ENCODE measurements around the gene MLLT6.

Gene MLLT6

GRCh38 chr17:38690386-38690785 is 14.7 kb upstream of the MLLT6 start:
- TF ChIP-seq SUZ12 (IDR thresholded peaks at IDR 0.05) (no peak), BHLHE40 (IDR thresholded peaks at IDR 0.05; ENCODE audit: borderline replicate concordance) (no peak), HDGF (IDR thresholded peaks at IDR 0.05; ENCODE audit: borderline replicate concordance) (no peak), CTBP1 (IDR thresholded peaks at IDR 0.05; ENCODE audit: borderline replicate concordance) (no peak), TARDBP (IDR thresholded peaks at IDR 0.05) (no peak), FOXA1 (IDR thresholded peaks at IDR 0.05) (no peak), SP1 (IDR thresholded peaks at IDR 0.05) (no peak), FOXM1 (IDR thresholded peaks at IDR 0.05; ENCODE audit: borderline replicate concordance) (no peak), ELF4 (IDR thresholded peaks at IDR 0.05) (no peak), L3MBTL2 (conservative IDR thresholded peaks at IDR 0.05) (no peak), LEF1 (IDR thresholded peaks at IDR 0.05; ENCODE audit: borderline replicate concordance) (no peak), PKNOX1 (IDR thresholded peaks at IDR 0.05) (no peak), ARNT (IDR thresholded peaks at IDR 0.05) (no peak), ZNF384 (IDR thresholded peaks at IDR 0.05) (no peak), FOXK2 (IDR thresholded peaks at IDR 0.05) (no peak), NFRKB (IDR thresholded peaks at IDR 0.05) (no peak)
- CTCF ChIA-PET: interaction anchor here (0.7 kb wide), 1 partner anchor 10 kb away, joined by 7 read pairs; no protein-coding TSS in a partner anchor
- DNase-seq (ENCODE audit: extremely low spot score): no peak
- POLR2A ChIA-PET: interaction anchor here (0.6 to 2.0 kb wide), 5 partner anchors 10 to 163 kb away, joined by 3 to 8 read pairs (median 4); partner anchors contain the start of genes MLLT6 and RPL23

- TF ChIP-seq BHLHE40 (IDR thresholded peaks at IDR 0.05; ENCODE audit: borderline replicate concordance): no peak
- TF ChIP-seq ZNF384 (IDR thresholded peaks at IDR 0.05): no peak
- TF ChIP-seq NFRKB (IDR thresholded peaks at IDR 0.05): no peak
- no peak for TF ChIP-seq L3MBTL2 (conservative IDR thresholded peaks at IDR 0.05)
- TF ChIP-seq FOXK2 (IDR thresholded peaks at IDR 0.05): no peak
- TF ChIP-seq FOXA1 (IDR thresholded peaks at IDR 0.05): no peak
- TF ChIP-seq ARNT (IDR thresholded peaks at IDR 0.05): no peak
- TF ChIP-seq CTBP1 (IDR thresholded peaks at IDR 0.05; ENCODE audit: borderline replicate concordance): no peak
- TF ChIP-seq TARDBP (IDR thresholded peaks at IDR 0.05): no peak
- no peak for TF ChIP-seq SP1 (IDR thresholded peaks at IDR 0.05)
- TF ChIP-seq ELF4 (IDR thresholded peaks at IDR 0.05): no peak
- TF ChIP-seq LEF1 (IDR thresholded peaks at IDR 0.05; ENCODE audit: borderline replicate concordance): no peak
- no peak for TF ChIP-seq SUZ12 (IDR thresholded peaks at IDR 0.05)
- TF ChIP-seq FOXM1 (IDR thresholded peaks at IDR 0.05; ENCODE audit: borderline replicate concordance): no peak
- TF ChIP-seq PKNOX1 (IDR thresholded peaks at IDR 0.05): no peak
- no peak for TF ChIP-seq HDGF (IDR thresholded peaks at IDR 0.05; ENCODE audit: borderline replicate concordance)
- no peak for DNase-seq (ENCODE audit: extremely low spot score)
- POLR2A ChIA-PET: interaction anchor here (1.1 to 2.0 kb wide), 4 partner anchors 10 to 163 kb away, joined by 3 to 8 read pairs (median 4); partner anchors contain the start of genes MLLT6 and RPL23
- CTCF ChIA-PET: interaction anchor here (0.6 to 0.7 kb wide), 2 partner anchors 9 to 24 kb away, joined by 3 to 7 read pairs; no protein-coding TSS in a partner anchor
Measured at GRCh38 chr17:38691154-38691553, 13.9 kb upstream of the MLLT6 start.

GRCh38 chr17:38693700-38694329 is 11.3 kb upstream of the MLLT6 start:
- no peak for DNase-seq (ENCODE audit: extremely low spot score)
- no peak for TF ChIP-seq ZNF384 (IDR thresholded peaks at IDR 0.05)
- TF ChIP-seq NFRKB (IDR thresholded peaks at IDR 0.05): no peak
- no peak for TF ChIP-seq FOXM1 (IDR thresholded peaks at IDR 0.05; ENCODE audit: borderline replicate concordance)
- no peak for TF ChIP-seq HDGF (IDR thresholded peaks at IDR 0.05; ENCODE audit: borderline replicate concordance)
- no peak for TF ChIP-seq ELF4 (IDR thresholded peaks at IDR 0.05)
- TF ChIP-seq L3MBTL2 (conservative IDR thresholded peaks at IDR 0.05): no peak
- TF ChIP-seq SP1 (IDR thresholded peaks at IDR 0.05): no peak
- TF ChIP-seq FOXA1 (IDR thresholded peaks at IDR 0.05): no peak
- no peak for TF ChIP-seq CTBP1 (IDR thresholded peaks at IDR 0.05; ENCODE audit: borderline replicate concordance)
- no peak for TF ChIP-seq PKNOX1 (IDR thresholded peaks at IDR 0.05)
- CTCF ChIA-PET: no interaction called here
- POLR2A ChIA-PET: no interaction called here

GRCh38 chr17:38697061-38697820 is 7.8 kb upstream of the MLLT6 start:
- TF ChIP-seq TARDBP (IDR thresholded peaks at IDR 0.05) (no peak), HDGF (IDR thresholded peaks at IDR 0.05; ENCODE audit: borderline replicate concordance) (no peak), PKNOX1 (IDR thresholded peaks at IDR 0.05) (no peak), ZNF384 (IDR thresholded peaks at IDR 0.05) (no peak), L3MBTL2 (conservative IDR thresholded peaks at IDR 0.05) (no peak), ARNT (IDR thresholded peaks at IDR 0.05) (no peak), NFRKB (IDR thresholded peaks at IDR 0.05) (no peak), BHLHE40 (IDR thresholded peaks at IDR 0.05; ENCODE audit: borderline replicate concordance) (no peak), CTBP1 (IDR thresholded peaks at IDR 0.05; ENCODE audit: borderline replicate concordance) (no peak)
- CTCF ChIA-PET: interaction anchor here (0.9 to 1.1 kb wide), 2 partner anchors 12 to 13 kb away, joined by 3 to 4 read pairs; no protein-coding TSS in a partner anchor
- DNase-seq (ENCODE audit: extremely low spot score): no peak
- POLR2A ChIA-PET: interaction anchor here (0.8 to 2.6 kb wide), 4 partner anchors 8 to 34 kb away, joined by 3 to 7 read pairs (median 4); partner anchors contain the start of gene MLLT6

GRCh38 chr17:38698760-38699159 is 6.3 kb upstream of the MLLT6 start:
- TF ChIP-seq CTBP1 (IDR thresholded peaks at IDR 0.05; ENCODE audit: borderline replicate concordance) (no peak), SUZ12 (IDR thresholded peaks at IDR 0.05) (no peak), TARDBP (IDR thresholded peaks at IDR 0.05) (no peak), BHLHE40 (IDR thresholded peaks at IDR 0.05; ENCODE audit: borderline replicate concordance) (no peak), ELF4 (IDR thresholded peaks at IDR 0.05) (no peak), NFRKB (IDR thresholded peaks at IDR 0.05) (no peak), L3MBTL2 (conservative IDR thresholded peaks at IDR 0.05) (no peak), SP1 (IDR thresholded peaks at IDR 0.05) (no peak), ZNF384 (IDR thresholded peaks at IDR 0.05) (no peak)
- POLR2A ChIA-PET: no interaction called here
- CTCF ChIA-PET: interaction anchor here (0.9 to 1.5 kb wide), 2 partner anchors 36 to 189 kb away, joined by 3 read pairs; no protein-coding TSS in a partner anchor
- DNase-seq (ENCODE audit: extremely low spot score): no peak

Data from HEK293T (cell line).